Chondrocyte (in vitro differentiated cells): ENCODE results near the gene GALNT10. TPM values are rescaled to one million over a fixed set of nuclear protein-coding genes. Genes with fewer than 3 reads are reported as not detected.

Experiments used
- DNase-seq: peaks from one replicate; pipeline ENCODE4 v3.0.0; 2021; ENCODE audit warnings: mixed read lengths, low spot score
- H3K27ac Mint-ChIP-seq: one replicate; pipeline ENCODE4 v1.8.0; 2021; ENCODE audit warnings: mild to moderate bottlenecking, moderate library complexity, mixed read lengths; ENCODE audit not compliant: unreplicated experiment
- H3K27me3 Mint-ChIP-seq: 2 replicates; pipeline ENCODE4 v1.8.0; 2021; ENCODE audit warnings: low read depth, mixed read lengths
- H3K36me3 Mint-ChIP-seq: 2 replicates; pipeline ENCODE4 v1.8.0; 2021; ENCODE audit warnings: low read depth, mixed read lengths
- H3K4me1 Mint-ChIP-seq: 2 replicates; pipeline ENCODE4 v1.8.0; 2021; ENCODE audit warnings: low read depth, mild to moderate bottlenecking, mixed read lengths
- H3K4me3 Mint-ChIP-seq: one replicate; pipeline ENCODE4 v1.8.0; 2021; ENCODE audit warnings: mild to moderate bottlenecking, moderate library complexity, mixed read lengths; ENCODE audit not compliant: unreplicated experiment
- H3K9me3 Mint-ChIP-seq: 2 replicates; pipeline ENCODE4 v1.8.0; 2021; ENCODE audit warnings: low read depth, mixed read lengths
- total RNA-seq: library from RNA; stranded (reverse); gene quantifications from 3 replicates; pipeline ENCODE4 v1.2.1, GENCODE V29; 2021
- TF ChIP-seq, protein P1 (sequence below): fragments of 200-600 bp; sonication (generic); IDR thresholded peaks from 2 replicates; pipeline ENCODE4 v1.5.0; 2021; ENCODE audit warnings: antibody characterized with exemption, mild to moderate bottlenecking, moderate library complexity

Gene GALNT10
- total RNA-seq, 1 donor from 2014 or later, result 155 TPM

DNA sequence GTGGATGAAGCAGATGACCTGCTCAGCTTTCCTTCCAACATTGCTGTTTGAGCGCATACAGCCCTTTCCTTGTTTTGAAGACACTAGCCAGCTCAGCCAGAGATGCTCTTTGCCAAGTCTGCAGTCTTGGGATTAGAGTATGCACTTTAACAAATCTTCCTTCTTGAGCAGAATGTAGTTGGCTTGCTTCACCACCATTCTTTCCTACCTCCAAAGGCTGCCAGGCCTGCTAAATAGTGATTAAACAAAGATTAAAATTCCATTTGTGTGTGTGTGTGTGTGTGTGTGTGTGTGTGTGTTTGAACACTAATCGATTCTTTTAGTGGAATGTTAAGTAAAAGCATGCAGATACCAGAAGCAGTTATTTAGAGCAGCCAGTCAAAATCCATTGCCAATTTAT lies 97.6 kb downstream of the GALNT10 start:
- no peak for DNase-seq
- Mint-ChIP-seq H3K27ac (peak overlapping the region; percentile 91), H3K4me1 (peaks cover 73% of the 10 kb centered on the region), H3K9me3 (no peaks in the 10 kb centered on the region), H3K4me3 (peak overlapping the region; percentile 64), H3K36me3 (no peaks in the 10 kb centered on the region), H3K27me3 (no peaks in the 10 kb centered on the region)
- TF ChIP-seq, protein P1, sequence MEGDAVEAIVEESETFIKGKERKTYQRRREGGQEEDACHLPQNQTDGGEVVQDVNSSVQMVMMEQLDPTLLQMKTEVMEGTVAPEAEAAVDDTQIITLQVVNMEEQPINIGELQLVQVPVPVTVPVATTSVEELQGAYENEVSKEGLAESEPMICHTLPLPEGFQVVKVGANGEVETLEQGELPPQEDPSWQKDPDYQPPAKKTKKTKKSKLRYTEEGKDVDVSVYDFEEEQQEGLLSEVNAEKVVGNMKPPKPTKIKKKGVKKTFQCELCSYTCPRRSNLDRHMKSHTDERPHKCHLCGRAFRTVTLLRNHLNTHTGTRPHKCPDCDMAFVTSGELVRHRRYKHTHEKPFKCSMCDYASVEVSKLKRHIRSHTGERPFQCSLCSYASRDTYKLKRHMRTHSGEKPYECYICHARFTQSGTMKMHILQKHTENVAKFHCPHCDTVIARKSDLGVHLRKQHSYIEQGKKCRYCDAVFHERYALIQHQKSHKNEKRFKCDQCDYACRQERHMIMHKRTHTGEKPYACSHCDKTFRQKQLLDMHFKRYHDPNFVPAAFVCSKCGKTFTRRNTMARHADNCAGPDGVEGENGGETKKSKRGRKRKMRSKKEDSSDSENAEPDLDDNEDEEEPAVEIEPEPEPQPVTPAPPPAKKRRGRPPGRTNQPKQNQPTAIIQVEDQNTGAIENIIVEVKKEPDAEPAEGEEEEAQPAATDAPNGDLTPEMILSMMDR, result no peak

DNA sequence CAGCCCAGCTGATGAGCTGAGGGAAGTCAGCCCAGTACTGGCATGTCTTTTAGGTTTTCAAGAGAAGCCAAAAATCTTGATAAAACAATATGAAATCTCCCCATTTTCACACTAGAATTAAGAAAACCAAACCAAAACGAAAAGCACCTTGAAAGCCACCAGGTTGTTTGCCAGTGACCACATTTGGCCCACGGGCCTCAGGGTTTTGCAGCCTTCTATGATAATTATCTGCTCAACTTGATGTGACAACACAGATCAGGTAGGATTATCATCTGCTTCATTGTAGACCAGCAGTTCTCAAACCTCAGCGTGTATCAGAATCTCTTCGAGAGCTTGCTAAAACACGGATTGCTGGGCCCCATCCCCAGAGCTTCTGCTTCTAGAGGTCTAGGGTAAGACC lies 101.4 kb downstream of the GALNT10 start:
- Mint-ChIP-seq H3K36me3 (peaks cover 14% of the 10 kb centered on the region), H3K27me3 (no peaks in the 10 kb centered on the region), H3K27ac (no peak overlapping the region), H3K9me3 (no peaks in the 10 kb centered on the region), H3K4me3 (no peak overlapping the region), H3K4me1 (peaks cover 55% of the 10 kb centered on the region)
- TF ChIP-seq, protein P1, result no peak
- DNase-seq, result no peak

DNA sequence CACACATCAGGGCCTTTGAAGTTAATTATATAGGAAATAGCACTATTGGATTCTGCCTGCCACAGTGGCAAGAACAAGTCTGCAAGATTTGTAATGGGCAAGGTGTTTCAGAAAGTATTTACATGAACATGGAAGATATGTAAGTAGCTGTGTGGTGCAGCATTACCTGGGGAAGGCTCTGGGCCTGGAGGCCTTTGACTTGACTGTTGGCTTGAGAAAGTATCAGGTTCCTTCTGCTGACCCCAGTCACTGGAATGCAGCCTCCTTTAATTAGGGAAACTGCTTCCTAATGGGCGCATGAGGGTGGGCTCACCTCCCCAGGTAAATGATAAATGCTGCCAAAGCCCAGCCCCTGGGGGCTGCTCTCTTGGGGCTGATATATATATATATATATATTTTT lies 102.7 kb downstream of the GALNT10 start:
- Mint-ChIP-seq H3K9me3 (no peaks in the 10 kb centered on the region), H3K4me3 (no peak overlapping the region), H3K36me3 (peaks cover 24% of the 10 kb centered on the region), H3K27me3 (no peaks in the 10 kb centered on the region), H3K27ac (no peak overlapping the region), H3K4me1 (peaks cover 42% of the 10 kb centered on the region)
- DNase-seq, result no peak
- TF ChIP-seq, protein P1, result no peak

DNA sequence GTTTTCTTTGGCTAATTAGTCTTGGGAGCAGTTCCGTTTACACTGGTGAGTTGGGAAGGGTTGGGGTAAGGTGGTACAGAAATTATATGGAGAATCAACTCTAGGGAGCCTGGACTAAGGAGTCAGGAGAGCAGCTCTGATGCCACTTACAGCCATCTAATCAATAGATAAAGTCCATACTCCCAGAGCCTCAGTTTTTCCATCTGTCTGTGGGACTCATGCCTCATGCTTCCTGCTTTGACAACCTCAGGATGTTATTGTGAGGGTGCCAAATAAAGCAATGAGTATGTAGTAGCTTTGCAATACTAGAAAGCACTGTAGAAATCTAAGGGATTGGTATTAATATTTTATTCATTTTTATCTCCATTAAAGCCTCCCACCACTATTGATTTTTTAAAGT lies 105.0 kb downstream of the GALNT10 start:
- Mint-ChIP-seq H3K9me3 (no peaks in the 10 kb centered on the region), H3K4me3 (no peak overlapping the region)

DNA sequence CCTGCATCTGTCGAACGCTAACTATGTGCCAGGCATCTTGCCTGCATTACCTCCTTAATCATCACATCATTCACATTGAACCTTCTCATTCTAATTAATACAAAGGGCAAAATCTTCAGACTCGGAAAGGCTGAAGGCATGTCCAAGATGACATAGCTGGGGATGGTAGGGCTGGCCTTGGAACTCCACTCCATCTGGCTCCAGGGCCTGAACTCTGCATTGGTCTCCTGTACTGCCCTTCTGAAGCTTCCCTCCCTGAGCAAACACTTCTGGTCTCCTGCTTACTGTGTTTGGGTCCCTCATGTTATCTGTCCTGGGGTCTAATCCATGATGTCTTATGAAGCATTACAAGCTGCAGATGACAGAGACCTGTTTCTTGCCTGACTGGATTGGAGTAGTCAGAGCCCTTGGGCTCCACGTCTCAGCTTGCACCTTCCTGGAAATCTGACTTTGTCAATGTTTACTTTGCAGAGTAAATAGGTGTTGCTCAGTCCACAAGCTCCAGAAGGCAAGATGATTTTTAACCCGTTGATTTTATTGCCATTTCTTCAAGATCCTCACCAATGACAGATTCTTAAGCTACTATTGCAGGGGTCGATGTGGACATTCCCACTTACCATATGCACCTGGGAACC lies 106.1 kb downstream of the GALNT10 start:
- no peaks in the 10 kb centered on the region for H3K9me3 Mint-ChIP-seq
- H3K4me3 Mint-ChIP-seq, result no peak overlapping the region
- no peak overlapping the region for H3K27ac Mint-ChIP-seq
- TF ChIP-seq, protein P1, result no peak
- H3K36me3 Mint-ChIP-seq, result peaks cover 35% of the 10 kb centered on the region
- no peak for DNase-seq
- H3K4me1 Mint-ChIP-seq, result peaks cover 18% of the 10 kb centered on the region
- H3K27me3 Mint-ChIP-seq, result no peaks in the 10 kb centered on the region

More for the DNA sequence above, 105.0 kb downstream of the GALNT10 start:
- TF ChIP-seq, protein P1, result no peak
- H3K36me3 Mint-ChIP-seq, result peaks cover 33% of the 10 kb centered on the region
- no peak overlapping the region for H3K27ac Mint-ChIP-seq
- H3K4me1 Mint-ChIP-seq, result peaks cover 28% of the 10 kb centered on the region
- no peaks in the 10 kb centered on the region for H3K27me3 Mint-ChIP-seq
- DNase-seq, result no peak
